CD4-positive, CD25-positive, alpha-beta regulatory T cell (primary cell): ENCODE data around the gene TSPAN18. TPM values are rescaled to one million over a fixed set of nuclear protein-coding genes. Genes with fewer than 3 reads are reported as not detected.
A peak's percentile ranks its signal among the peaks of the same experiment; 100 is the strongest.

Source experiments
- ATAC-seq, 2 donors: fragments of 150-1000 bp; cut with Tn5 transposase; one replicate each; pipeline ENCODE4 v1.10.0; 2021; ENCODE audit warnings: low read depth in 2 of 2, moderate number of reproducible peaks in 2 of 2, moderate library complexity in 1 of 2
- DNase-seq, 3 donors: peaks; one replicate each; pipeline versions ENCODE4 v3.0.0 to v3.0.0-alpha.2; 2012 to 2022; ENCODE audit warnings: mixed read lengths in 1 of 3
- H3K27ac ChIP-seq: one replicate; pipeline ENCODE4 v1.7.0; 2013; ENCODE audit warnings: mild to moderate bottlenecking, low read length; ENCODE audit not compliant: insufficient read depth, poor library complexity, severe bottlenecking
- H3K27me3 ChIP-seq: one replicate; pipeline ENCODE4 v1.7.0; 2013; ENCODE audit warnings: low read length; ENCODE audit not compliant: control insufficient read depth, insufficient read depth
- H3K36me3 ChIP-seq: one replicate; pipeline ENCODE4 v1.7.0; 2013; ENCODE audit warnings: mild to moderate bottlenecking, low read length, moderate library complexity; ENCODE audit not compliant: control insufficient read depth, insufficient read depth
- H3K4me1 ChIP-seq: 2 replicates; pipeline ENCODE4 v1.7.0; 2013; ENCODE audit warnings: mild to moderate bottlenecking, low read length; ENCODE audit not compliant: insufficient read depth, control insufficient read depth, poor library complexity, severe bottlenecking
- H3K4me3 ChIP-seq: one replicate; pipeline ENCODE4 v1.7.0; 2013; ENCODE audit warnings: low read depth, mild to moderate bottlenecking, low read length, moderate library complexity
- H3K9me3 ChIP-seq, 2 experiments: 1 replicate in 1 of 2; 2 replicates in 1 of 2; pipeline ENCODE4 v1.7.0; 2013; ENCODE audit warnings: low read length in 2 of 2, mild to moderate bottlenecking in 1 of 2, moderate library complexity in 1 of 2; ENCODE audit not compliant: control insufficient read depth in 2 of 2
- H3K27ac Mint-ChIP-seq, 3 donors: one replicate each; pipeline ENCODE4 v1.8.0; 2020 to 2022; ENCODE audit warnings: mild to moderate bottlenecking in 3 of 3, mixed read lengths in 3 of 3, moderate library complexity in 2 of 3
- H3K27me3 Mint-ChIP-seq: one replicate; pipeline ENCODE4 v1.8.0; 2022; ENCODE audit warnings: mild to moderate bottlenecking, mixed read lengths
- H3K36me3 Mint-ChIP-seq: one replicate; pipeline ENCODE4 v1.8.0; 2020; ENCODE audit warnings: mixed read lengths
- H3K4me1 Mint-ChIP-seq, 4 donors: one replicate each; pipeline ENCODE4 v1.8.0; 2020 to 2022; ENCODE audit warnings: mixed read lengths in 4 of 4, mild to moderate bottlenecking in 1 of 4
- H3K4me3 Mint-ChIP-seq, 4 donors: one replicate each; pipeline ENCODE4 v1.8.0; 2020 to 2022; ENCODE audit warnings: mild to moderate bottlenecking in 4 of 4, mixed read lengths in 4 of 4, moderate library complexity in 3 of 4
- H3K9me3 Mint-ChIP-seq, 7 donors: one replicate each; pipeline ENCODE4 v1.8.0; 2020 to 2022; ENCODE audit warnings: mixed read lengths in 7 of 7, mild to moderate bottlenecking in 3 of 7, moderate library complexity in 2 of 7
- polyA plus RNA-seq, 4 donors: library from polyadenylated mRNA; unstranded; fragments of 300-500 nt; fragmentation: Illumina TruSeq; gene quantifications; one replicate each; pipeline ENCODE4 v1.2.3, GENCODE V29; 2021
- total RNA-seq: library from RNA; stranded (reverse); gene quantifications from one replicate; pipeline ENCODE4 v1.2.3, GENCODE V29; 2022

The TSPAN18 gene
- total and polyA plus RNA-seq, 5 donors from 2014 or later: 3.2 to 36.9 (median 4.9) TPM

DNA sequence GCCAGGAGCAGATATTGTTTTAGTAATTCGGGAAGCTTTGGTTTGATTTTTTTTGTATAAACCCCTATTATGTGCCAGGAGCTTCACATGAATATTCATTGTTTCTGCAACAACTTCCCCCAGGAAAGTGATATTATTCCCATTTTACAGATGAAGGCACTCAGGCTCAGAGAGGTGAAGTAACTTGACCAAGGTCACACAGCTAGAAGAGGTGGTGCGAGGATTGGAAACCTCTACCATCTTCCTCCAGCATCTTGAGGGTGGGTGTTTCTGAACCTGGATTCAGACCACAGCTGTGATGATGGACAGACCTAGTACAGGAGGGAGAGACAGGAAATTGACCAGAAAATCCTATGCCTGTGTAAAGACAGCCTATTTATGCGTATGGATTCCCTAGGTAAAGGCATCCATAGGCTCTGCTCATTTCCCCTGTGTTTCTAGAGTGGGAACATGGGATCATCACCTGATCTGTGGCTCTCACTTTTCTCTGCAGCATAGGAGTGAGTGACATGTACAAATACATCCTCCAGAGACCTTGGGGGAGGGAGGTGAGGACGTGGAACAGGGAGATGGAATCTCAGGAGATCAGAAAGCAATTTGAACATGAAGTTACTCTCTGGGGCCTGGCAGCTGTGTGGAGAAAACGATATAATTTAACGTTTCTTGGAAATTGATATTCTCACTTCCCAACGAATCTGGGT is 81.4 kb downstream of the TSPAN18 start:
- H3K36me3 Mint-ChIP-seq: peaks cover 6% of the 10 kb centered on the region
- Histone ChIP-seq H3K4me1 (no peaks in the 10 kb centered on the region), H3K4me3 (no peak overlapping the region), H3K9me3 (no peaks in the 10 kb centered on the region), H3K36me3 (no peaks in the 10 kb centered on the region), H3K27me3 (no peaks in the 10 kb centered on the region), H3K27ac (no peak overlapping the region)
- no peak overlapping the region for H3K4me3 Mint-ChIP-seq
- DNase-seq (no peak), ATAC-seq (no peak)
- peaks cover 0 to 6% (median 3%) of the 10 kb centered on the region in 4 donors for H3K4me1 Mint-ChIP-seq
- H3K27me3 Mint-ChIP-seq: peaks cover 9% of the 10 kb centered on the region
- no peaks in the 10 kb centered on the region for H3K9me3 Mint-ChIP-seq
- no peak overlapping the region for H3K27ac Mint-ChIP-seq

DNA sequence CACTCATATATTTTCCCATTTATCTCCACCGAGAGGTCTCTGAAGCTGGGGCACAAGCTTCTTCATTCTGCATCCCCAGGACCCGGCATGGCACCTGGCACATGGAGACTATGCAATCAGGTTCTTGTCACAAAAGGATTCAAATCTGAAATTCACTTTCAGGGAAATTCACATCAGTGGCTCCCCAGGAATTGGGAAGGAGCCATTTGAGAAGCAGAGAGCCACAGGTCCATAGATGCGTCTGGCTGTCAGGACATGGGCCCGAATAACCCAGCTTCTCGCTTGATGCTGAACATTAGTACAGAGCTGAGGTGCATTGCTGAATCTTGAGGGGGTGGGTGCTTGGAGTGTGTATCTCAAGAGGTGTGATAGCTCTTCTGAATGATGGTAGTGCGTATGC is 82.5 kb downstream of the TSPAN18 start:
- Histone ChIP-seq H3K4me3 (no peak overlapping the region), H3K27me3 (no peaks in the 10 kb centered on the region), H3K36me3 (no peaks in the 10 kb centered on the region), H3K9me3 (no peaks in the 10 kb centered on the region), H3K4me1 (no peaks in the 10 kb centered on the region), H3K27ac (no peak overlapping the region)
- H3K4me3 Mint-ChIP-seq: no peak overlapping the region
- no peaks in the 10 kb centered on the region for H3K9me3 Mint-ChIP-seq
- H3K27ac Mint-ChIP-seq: no peak overlapping the region
- ATAC-seq: no peak
- H3K36me3 Mint-ChIP-seq: peaks cover 4% of the 10 kb centered on the region
- H3K27me3 Mint-ChIP-seq: peaks cover 4% of the 10 kb centered on the region
- DNase-seq: no peak
- H3K4me1 Mint-ChIP-seq: peaks cover 0 to 10% (median 2%) of the 10 kb centered on the region in 4 donors

DNA sequence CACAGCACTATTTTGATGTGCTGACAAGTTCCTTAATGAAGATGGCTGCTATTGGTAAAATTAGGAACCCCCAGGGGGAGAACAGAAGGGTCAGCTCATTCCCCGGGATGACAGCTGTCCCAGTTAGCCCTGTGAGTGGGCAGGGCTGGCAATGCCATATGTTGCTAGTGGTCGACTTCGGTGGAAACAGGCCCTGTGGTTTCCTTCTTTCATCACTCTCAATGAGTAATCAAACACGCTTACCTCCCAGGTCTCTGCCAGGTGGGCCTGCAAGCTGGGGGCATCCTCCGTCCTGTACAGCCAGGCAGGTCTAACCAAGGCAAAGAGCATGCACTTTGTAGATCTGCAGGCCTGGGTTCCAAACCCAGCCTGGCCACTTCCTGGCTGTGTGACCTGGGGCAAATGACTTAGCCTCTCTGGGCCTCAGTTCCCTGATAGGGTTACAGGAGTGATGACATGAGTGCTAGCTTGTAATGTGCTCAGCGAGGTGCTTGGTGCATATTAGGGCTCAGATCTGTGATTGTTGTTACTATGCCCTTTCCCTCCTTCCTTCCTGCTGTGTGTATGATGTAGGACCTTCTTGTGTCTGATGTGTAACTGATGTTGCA is 85.2 kb downstream of the TSPAN18 start:
- H3K4me1 Mint-ChIP-seq: peaks cover 0 to 18% (median 2%) of the 10 kb centered on the region in 4 donors
- Histone ChIP-seq H3K27ac (no peak overlapping the region), H3K27me3 (no peaks in the 10 kb centered on the region), H3K4me1 (no peaks in the 10 kb centered on the region), H3K9me3 (no peaks in the 10 kb centered on the region), H3K4me3 (no peak overlapping the region), H3K36me3 (no peaks in the 10 kb centered on the region)
- peaks cover 0 to 2% (median 0%) of the 10 kb centered on the region in 7 donors for H3K9me3 Mint-ChIP-seq
- peak overlapping the region in 2 of 3 donors; percentile 42 to 52 for H3K27ac Mint-ChIP-seq
- ATAC-seq (no peak), DNase-seq (no peak)
- H3K27me3 Mint-ChIP-seq: no peaks in the 10 kb centered on the region
- peaks cover 9% of the 10 kb centered on the region for H3K36me3 Mint-ChIP-seq
- H3K4me3 Mint-ChIP-seq: no peak overlapping the region

DNA sequence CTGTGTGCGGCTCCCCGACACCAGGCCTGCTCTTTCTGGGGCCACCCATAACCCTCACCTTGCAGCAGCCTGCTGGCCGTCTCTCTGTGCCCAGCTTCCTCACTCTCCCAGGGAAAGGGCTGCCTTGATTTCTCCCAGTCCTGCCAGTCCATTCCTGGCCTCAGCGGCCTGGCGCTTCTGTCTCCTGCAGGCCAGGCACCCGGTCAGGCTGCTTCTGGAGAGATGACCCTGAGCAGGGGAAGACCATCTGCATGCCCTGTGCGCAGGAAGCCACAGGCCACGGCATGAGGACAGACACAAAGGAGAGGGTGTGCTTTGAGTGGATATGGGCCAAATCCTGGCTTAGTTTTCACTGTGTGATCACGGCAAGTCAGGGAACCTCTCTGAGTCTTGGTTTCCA is 86.2 kb downstream of the TSPAN18 start:
- no peaks in the 10 kb centered on the region for H3K27me3 Mint-ChIP-seq
- peaks cover 9% of the 10 kb centered on the region for H3K36me3 Mint-ChIP-seq
- no peaks in the 10 kb centered on the region for H3K36me3 ChIP-seq
- H3K4me3 ChIP-seq: no peak overlapping the region
- H3K27ac Mint-ChIP-seq: peak overlapping the region in 1 of 3 donors; percentile 56
- ATAC-seq (no peak), DNase-seq (no peak)
- peaks cover 0 to 2% (median 0%) of the 10 kb centered on the region in 7 donors for H3K9me3 Mint-ChIP-seq
- H3K4me1 Mint-ChIP-seq: peaks cover 0 to 22% (median 2%) of the 10 kb centered on the region in 4 donors
- no peak overlapping the region for H3K4me3 Mint-ChIP-seq
- H3K27ac ChIP-seq: no peak overlapping the region
- H3K4me1 ChIP-seq: no peaks in the 10 kb centered on the region
- H3K27me3 ChIP-seq: no peaks in the 10 kb centered on the region
- H3K9me3 ChIP-seq: no peaks in the 10 kb centered on the region

DNA sequence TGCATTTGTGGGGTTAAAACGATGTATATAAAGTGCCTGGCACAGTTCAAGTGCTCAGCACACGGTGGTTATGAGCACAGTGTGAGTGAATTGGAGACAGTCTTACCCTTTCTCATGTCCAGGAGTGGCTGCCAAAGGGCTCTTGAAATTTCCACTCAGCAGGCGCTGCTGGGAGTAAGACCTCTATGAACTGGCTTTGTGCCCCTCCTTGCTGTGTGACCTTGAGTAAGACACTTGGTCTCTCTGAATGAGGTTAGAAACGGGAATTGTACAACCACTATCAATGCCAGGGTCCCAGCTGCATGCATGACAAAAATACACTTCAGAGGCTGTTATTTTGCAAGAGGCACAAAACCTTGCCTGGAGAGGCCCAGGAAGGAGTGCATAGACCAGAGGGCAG is 86.6 kb downstream of the TSPAN18 start:
- H3K4me1 ChIP-seq: no peaks in the 10 kb centered on the region
- no peaks in the 10 kb centered on the region for H3K27me3 Mint-ChIP-seq
- peaks cover 0 to 21% (median 2%) of the 10 kb centered on the region in 4 donors for H3K4me1 Mint-ChIP-seq
- no peak overlapping the region for H3K4me3 ChIP-seq
- no peak for DNase-seq
- H3K4me3 Mint-ChIP-seq: no peak overlapping the region
- H3K27ac ChIP-seq: no peak overlapping the region
- peak overlapping the region in 1 of 3 donors; percentile 56 for H3K27ac Mint-ChIP-seq
- H3K9me3 ChIP-seq: no peaks in the 10 kb centered on the region
- no peak for ATAC-seq
- H3K27me3 ChIP-seq: no peaks in the 10 kb centered on the region
- no peaks in the 10 kb centered on the region for H3K36me3 ChIP-seq
- peaks cover 0 to 2% (median 0%) of the 10 kb centered on the region in 7 donors for H3K9me3 Mint-ChIP-seq
- H3K36me3 Mint-ChIP-seq: peaks cover 9% of the 10 kb centered on the region

DNA sequence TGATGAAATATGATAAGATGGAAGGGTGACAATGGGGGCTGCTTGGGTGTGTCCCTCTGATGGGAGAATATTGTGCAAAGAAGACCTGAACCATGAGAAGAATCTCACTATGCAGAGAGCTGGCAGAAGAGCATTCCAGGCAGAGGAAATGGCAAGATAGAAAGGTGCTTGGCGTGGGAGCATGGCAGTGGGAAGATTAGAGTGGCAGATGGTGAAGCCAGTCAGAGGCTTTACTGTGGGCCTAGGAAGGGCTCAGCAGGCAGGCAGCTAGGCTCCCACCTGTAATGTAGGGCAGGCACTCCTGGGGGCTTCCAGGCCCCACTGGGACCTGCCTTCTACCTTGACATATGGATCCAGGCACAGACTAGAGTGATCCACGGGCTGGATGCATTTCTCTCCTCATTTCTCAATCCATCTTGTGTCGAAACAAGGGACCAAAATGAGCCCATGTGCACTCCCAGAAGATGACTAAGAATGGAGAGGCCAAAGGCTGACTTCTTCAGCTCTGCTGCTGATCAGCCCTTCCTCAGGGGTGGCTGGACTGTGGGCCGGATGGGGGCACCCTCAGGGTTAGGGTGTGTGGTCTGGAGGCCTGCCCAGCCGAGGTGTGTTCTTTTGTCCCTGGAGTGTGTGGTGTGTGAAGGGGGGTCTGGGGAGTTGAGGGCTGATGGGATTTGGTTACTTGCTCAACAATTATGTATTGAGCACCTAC is 88.3 kb downstream of the TSPAN18 start:
- H3K4me3 ChIP-seq: no peak overlapping the region
- no peaks in the 10 kb centered on the region for H3K27me3 ChIP-seq
- ATAC-seq (no peak), DNase-seq (no peak)
- no peak overlapping the region for H3K27ac ChIP-seq
- peaks cover 4% of the 10 kb centered on the region for H3K36me3 Mint-ChIP-seq
- no peaks in the 10 kb centered on the region for H3K9me3 ChIP-seq
- H3K9me3 Mint-ChIP-seq: peaks cover 0 to 2% (median 0%) of the 10 kb centered on the region in 7 donors
- no peaks in the 10 kb centered on the region for H3K27me3 Mint-ChIP-seq
- H3K4me3 Mint-ChIP-seq: no peak overlapping the region
- H3K4me1 Mint-ChIP-seq: peaks cover 0 to 25% (median 2%) of the 10 kb centered on the region in 4 donors
- no peaks in the 10 kb centered on the region for H3K36me3 ChIP-seq
- no peaks in the 10 kb centered on the region for H3K4me1 ChIP-seq
- peak overlapping the region in 1 of 3 donors; percentile 8 for H3K27ac Mint-ChIP-seq

DNA sequence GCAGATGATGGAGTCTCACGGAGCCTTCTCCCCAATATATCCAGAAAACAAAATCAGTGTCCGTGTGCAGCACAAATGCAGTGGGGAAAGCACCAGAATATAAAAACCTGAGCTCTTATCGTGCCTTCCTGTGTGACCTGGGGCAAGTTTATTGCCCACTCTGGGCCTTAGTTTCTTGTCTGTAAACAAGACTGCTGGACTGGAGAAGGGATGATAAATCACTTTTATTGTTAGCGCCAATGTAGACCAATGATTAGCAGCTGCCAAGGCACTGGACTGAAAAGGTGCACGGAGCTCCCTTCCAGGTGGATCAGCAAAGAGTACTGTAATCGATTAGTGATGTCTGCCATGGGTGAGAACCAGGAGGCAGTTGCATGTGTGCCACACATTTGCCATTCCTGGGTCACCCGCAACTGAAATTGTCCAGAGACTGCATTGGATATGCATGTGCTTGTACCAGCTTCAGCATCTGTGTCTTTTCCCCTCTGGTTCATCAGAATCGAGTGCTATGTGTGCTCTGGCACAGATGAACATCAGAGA is 89.2 kb downstream of the TSPAN18 start:
- Histone ChIP-seq H3K27me3 (no peaks in the 10 kb centered on the region), H3K9me3 (no peaks in the 10 kb centered on the region), H3K4me1 (no peaks in the 10 kb centered on the region), H3K27ac (no peak overlapping the region), H3K4me3 (no peak overlapping the region), H3K36me3 (no peaks in the 10 kb centered on the region)
- Mint-ChIP-seq H3K9me3 (peaks cover 0 to 2% (median 0%) of the 10 kb centered on the region in 7 donors), H3K36me3 (peaks cover 4% of the 10 kb centered on the region), H3K4me3 (no peak overlapping the region), H3K4me1 (peaks cover 0 to 23% (median 1%) of the 10 kb centered on the region in 4 donors), H3K27ac (no peak overlapping the region), H3K27me3 (no peaks in the 10 kb centered on the region)
- ATAC-seq (no peak), DNase-seq (no peak)
